Endometrium (tissue), 2 donors: ENCODE results near the gene NDEL1.

Source experiments
- FAIRE-seq: peaks from 2 replicates; lab custom pipeline; 2012; peaks lifted over from hg19 to GRCh38; lab: Jason Lieb, UNC
- donor health status: control.
- donor health status: control.

Gene NDEL1

DNA sequence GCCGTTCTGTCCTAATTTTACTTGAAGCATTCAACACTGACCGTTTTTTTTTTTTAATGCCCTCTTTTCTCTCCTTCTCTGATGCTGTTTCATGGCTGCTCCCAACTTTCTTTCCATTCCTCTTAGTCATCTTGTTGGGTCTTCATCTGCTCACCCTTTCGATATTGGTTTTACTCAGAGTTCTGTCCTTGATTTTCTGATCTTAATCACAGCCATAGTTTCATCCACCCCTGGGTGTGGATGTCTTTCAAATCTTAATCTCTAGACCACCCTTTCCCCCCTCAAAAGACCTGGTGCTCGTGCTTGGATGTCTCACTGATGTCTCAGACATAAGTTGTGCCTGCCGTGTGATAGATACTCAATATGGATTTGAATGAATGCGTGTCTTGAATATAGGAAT lies 22.4 kb downstream of the NDEL1 start:
- FAIRE-seq, result no peak

DNA sequence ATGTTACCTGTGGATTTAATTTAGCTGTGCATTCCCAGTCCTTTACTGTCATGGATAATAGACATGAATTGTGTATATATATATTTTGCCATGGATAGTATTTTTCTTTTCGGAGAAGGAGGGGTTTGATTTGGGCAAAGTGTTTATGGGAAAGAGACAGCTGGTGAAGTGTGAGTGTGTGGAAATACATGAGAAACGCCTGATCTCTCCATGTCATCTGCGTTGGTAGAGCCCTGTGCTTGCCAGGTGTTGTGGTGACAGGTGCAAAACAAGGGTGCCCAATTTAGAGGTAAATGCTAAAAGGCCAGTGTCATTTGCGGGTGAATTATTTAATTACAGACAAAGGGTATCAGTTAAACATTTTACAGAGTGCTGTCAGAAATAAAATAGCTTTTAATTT lies 23.4 kb downstream of the NDEL1 start:
- FAIRE-seq, result no peak

DNA sequence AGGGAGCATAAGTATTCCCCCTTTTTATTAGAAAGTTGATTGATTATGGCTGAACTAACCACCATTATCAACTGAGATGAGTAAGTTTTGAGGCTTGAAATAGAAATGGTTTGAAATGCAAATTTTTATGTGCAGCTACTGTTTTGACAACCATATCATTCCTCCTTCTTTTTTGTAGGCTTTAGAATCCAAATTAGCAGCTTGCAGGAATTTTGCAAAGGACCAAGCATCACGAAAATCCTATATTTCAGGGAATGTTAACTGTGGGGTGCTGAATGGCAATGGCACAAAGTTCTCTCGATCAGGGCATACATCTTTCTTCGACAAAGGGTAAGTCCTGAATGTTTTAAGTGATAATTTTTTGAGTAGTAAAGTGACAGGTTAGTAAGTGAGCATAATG lies 24.1 kb downstream of the NDEL1 start:
- FAIRE-seq, result no peak

DNA sequence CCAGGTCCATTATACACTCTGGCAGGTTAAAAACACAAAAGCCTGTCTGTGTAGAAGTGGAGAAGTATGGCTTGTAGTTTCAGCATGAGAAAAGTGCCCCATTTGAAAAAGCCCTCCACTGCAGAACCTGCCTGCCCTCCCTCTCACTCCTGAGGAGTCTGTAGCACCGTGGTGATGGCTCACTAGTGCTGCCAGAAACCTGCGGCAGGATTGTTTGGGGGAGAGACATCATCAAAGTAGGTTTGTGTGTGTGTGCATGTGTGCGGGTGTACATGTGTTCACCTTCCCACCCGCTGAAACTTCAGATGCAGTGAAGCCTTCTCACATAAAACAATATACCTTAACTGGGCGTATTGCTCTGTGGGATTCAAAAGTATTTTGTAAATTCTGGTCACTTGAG lies 26.9 kb downstream of the NDEL1 start:
- no peak for FAIRE-seq

DNA sequence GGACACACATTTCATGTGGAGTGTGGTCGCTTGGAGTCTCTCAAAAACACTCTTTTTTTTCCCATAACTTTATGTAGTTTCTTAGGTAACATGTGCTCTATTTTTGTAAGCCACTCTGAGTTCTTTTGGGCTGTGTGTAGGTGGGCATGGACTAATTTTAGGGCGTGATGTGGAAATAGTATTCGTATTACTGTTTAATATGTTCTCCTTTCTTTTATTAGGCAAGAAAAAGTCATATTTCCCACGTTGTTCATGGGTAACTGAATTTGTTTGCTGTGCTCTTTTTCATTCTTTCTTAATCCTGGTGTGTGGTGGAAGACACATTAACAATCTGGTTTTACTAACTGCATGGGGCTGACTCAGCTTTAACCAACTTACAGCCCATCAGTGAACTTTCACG lies 27.4 kb downstream of the NDEL1 start:
- no peak for FAIRE-seq

DNA sequence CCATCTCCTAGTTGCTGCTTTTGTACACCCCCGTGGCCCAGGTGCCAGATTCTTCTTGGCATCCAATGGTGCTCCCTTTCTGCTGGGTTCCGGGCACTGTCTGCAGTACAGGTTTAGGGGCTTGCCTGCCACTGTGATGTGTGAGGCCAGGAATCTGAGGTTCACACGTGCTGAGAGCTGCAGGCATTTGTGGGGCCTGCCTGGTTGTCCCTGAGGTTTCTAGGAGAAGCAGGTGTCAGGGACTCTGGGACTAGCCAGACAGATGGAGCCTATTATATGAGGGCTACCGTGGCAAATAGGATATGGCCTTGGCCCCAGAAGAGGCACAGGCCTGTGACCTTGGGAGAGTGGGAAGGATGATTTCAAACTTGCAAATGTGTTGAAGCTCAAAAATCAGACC lies 29.3 kb downstream of the NDEL1 start:
- FAIRE-seq, result no peak

DNA sequence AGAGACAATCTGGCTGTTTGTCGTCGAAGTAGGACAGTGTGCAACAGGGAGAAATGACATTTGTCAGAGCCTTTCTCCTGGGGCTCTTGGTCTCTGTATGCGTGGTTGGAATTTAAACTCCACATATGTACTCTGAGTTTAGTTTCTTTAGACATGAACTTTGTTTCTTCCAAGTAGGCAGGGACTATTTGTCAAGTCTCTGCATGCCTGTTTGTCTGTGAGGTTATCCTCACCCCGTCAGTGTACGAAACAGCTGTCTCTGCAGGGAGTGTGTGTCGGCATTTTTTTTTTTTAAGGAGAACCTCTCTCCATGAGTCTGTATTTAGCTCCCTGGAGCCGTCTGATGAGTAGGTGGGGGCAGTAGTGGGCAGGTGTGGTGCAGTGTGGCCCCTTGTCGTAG lies 29.7 kb downstream of the NDEL1 start:
- FAIRE-seq, result no peak

DNA sequence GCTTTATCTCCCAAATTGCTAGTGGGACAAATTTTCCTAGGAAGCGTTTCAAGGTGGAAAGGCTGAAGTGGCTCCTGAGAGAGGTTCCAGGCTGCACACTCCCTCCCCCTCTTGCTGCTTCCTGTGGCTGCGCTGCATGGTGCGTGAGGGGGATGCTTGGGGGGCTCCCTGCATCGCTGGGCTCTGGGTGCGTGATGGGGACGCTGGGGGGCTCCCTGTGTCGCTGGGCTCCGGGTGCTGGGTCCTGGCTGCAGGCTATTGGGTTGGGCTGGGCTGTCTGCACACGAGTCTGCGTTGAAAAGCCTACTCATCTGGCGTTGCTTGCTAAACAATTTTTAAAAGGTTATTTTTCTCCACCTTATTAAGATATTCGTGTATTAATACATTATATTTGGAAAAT lies 30.1 kb downstream of the NDEL1 start:
- no peak for FAIRE-seq

DNA sequence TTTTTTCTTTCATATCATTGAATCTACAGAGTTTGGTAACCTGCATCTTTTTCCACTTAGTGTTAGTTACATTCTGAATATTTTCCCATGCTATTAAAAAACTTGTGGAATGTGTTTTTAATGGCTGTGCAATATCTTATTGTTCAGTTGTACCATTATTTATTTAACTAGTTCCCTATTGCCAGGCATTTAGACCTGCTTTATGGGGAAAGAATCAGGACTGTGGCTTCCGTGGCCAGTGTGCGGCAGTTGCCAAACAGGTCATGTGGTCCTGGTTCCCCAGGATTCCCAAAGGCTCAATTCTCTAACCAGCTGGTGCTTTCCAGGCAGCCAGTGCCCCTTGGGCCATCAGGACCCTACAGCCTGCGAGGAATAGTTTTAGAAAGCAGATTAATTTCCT lies 30.8 kb downstream of the NDEL1 start:
- no peak for FAIRE-seq

DNA sequence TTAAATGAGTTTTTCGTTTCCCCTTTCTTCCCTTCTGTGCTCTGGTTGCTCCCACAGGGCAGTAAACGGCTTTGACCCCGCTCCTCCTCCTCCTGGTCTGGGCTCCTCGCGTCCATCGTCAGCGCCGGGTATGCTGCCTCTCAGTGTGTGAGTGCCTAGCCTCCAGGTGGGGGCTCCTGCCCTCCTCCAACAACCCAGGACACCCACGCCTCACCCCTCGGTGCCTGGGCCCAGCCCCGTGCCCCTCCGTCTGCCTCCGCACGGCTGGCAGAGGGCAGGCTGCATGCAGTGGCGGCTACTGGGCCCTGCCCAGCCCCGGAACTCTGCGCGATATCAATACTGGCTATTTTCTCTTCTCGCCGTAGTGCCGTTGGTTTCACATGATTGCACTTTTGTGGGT lies 31.2 kb downstream of the NDEL1 start:
- no peak for FAIRE-seq

DNA sequence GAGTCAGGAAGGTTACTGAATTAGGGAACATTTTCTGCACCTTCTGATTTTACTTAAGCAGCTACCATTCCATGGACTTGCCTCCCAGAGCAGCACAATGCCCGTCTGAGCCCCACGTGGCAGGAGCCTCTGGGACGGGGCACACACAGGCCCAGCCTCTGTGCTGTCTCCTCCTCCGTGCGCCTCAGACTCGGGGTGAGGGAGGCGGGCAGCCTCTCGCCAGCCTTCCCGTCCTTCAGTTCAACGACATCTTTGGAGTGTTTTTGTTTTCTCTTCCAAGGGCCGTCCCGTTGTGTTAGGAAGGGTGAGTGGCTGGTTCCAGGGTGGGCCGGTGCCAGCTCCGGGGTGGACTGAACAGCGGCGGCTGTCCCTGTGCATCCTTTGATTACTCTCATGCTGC lies 31.8 kb downstream of the NDEL1 start:
- FAIRE-seq, result no peak

DNA sequence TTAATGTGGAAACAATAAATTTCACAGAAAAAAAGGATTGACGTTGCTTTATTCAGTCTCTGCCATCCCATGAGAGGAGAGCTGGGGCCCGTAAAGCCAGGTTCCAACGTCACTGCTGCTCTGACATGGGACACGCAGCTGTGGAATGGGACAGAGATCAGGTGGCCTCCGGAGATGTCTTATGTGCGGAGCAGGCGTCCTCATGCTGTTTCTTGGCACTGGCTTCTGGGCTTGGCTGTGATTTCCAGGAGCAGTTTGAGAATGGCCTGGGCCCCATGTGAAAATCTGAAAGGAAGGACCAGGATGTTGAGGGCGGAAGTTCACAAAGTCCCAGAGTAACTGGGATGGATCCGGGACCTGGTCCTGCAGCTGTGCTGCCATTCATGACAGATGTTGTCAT lies 32.4 kb downstream of the NDEL1 start:
- FAIRE-seq, result no peak

DNA sequence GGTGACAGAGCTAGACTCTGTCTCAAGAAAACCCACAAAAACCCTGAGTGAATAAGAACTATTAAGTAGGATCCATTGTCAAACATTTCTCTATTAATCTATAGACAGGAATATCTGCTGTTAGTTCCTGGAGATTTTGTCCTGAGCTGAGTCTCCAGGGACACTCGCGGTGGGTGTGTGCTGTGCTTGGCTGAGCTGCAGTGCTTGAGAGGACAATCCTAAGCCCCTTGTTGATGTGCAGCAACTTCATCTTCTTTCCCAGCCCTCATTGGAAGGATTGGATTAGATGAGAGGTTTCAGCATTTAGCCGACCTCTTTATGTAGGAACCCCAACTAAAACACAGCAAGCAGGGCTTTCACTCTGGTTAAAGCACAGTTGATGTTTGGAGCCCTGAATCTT lies 33.3 kb downstream of the NDEL1 start:
- no peak for FAIRE-seq

DNA sequence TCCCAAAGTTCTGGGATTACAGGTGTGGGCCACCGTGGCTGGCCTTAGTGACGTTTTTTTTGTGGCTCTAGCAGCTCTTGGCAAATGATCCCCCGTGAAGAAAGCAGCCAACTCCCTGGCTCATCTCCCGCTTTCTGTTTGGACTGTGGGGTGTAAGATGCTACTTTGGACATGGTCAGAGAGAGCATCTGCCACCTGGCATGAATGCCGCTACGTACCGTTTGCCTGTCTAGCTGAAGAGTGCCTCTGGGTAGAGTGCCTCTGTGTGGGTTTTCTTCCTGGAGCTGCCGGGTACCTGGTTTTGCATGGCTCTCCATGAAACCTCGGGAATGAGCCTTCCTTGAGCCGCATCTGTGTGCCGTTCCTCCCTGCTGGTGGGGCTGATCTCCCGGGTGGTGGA lies 34.3 kb downstream of the NDEL1 start:
- FAIRE-seq, result no peak

DNA sequence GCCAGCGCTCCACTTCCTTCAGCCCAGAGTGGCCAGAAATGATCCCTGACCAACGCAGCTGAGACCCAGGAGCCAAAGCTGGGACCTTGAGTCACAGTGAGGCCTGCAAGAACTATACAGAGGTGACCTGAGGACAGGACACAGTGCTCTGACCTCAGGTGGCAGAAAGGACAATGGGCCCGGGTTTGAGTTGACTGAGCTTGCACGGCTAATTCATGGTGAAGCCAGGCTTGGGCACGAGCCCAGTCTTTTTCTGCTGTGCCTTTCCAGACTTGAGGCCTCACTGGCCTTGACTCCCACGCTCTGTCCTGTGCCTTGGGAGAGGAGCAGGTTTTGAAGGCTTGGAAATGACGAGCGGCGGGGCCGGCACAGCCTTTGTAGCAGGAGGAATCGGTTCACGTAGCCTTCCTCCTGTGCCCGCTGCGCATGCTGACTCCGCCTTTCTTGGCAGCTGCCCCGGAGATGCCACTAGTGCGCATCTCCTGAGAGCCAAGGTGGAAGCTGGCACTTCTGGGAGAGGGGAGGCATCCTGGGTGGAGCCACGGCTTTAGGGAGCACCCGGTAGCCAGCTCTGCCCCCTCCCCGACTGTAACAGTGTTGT lies 34.9 kb downstream of the NDEL1 start:
- FAIRE-seq, result no peak

DNA sequence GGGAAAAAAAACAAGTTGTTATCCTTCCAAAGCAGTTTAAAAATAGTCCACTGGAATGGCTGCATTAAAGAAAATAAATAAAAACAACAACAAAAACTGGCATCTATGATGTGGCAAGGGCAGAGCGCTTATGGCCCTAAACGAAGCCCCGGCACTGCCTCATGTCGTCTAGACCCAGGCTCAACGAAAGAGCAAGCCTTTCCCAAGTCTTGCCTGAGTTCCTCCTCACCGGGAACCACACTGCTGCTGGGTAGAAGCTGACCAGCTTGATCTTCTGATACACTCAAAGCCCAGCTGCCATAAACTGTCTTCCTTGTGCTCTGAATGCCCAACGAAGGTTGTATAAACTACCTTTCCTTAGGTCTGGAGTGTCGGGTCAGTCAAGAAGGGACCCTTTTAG lies 37.0 kb downstream of the NDEL1 start:
- FAIRE-seq, result no peak

DNA sequence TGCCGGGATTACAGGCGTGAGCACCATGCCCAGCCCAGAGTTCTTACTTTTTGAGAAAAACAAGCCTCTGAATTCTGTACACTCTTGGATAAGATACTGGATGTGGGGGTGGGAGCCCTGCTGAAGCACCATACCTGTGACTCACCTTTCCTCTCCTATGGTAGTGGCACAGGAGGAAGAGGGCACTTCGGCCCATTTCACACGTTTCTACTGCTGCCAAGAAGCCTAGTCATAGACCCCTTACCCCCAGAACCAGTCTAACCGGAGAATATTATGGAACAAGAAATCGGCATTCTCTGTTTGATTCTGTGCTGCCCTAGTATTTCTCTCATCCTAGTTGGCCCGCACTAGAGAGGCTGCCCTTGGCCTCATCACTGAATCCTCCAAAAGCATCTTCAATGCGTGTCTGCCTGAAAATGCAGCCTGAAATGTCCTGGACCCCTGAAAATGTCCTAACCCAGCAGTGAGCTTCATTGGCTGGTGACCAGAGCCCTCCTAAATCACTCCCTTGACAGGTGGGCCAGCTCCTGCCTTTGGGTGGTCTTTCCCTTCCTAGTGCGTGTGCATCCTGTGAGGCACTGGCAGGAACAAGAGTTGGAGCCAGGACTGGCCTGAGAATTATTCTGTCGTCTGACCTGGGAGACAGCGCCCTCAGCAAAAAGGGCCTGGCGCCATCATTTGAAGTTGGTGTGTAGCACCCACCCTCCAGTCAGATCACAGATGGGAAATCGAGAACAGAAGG lies 37.9 kb downstream of the NDEL1 start:
- FAIRE-seq, result no peak

DNA sequence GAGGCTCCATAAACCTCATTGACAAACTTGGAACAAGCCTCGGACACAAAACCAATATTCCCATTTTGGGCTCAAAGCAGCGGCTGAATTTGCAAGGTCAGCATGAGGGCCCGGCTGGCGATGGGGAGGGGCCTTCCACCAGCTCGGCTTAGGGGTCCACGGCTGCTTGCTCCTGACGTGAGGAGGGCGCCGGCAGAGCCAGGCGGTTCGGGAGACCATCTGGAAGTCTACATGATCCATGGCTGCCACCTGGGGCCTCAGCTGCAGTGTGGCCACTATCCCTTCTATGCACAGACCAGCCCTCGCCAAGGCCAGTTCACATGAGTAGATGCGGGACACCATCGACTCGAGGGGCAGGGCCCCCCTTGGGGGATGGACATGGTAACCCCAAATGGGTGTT lies 39.1 kb downstream of the NDEL1 start:
- no peak for FAIRE-seq

DNA sequence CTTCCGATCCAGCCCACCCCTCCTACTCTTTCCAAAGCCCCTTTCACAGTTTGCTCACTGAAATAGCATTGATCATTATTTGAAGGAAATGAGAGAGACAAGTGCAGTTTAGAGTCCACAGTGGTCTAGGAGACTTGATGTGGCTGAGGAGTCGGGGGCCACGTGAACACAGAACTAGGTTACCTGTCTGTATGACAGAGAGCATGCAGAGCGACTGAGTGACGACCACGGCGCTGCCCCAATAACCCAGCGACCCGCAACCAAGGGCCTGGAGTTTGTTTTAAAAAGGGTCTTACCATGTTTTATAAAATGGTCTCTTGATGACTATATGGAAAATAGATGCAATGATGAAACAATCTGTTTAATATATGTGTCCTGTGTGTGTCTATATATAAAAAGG lies 39.5 kb downstream of the NDEL1 start:
- FAIRE-seq, result no peak

DNA sequence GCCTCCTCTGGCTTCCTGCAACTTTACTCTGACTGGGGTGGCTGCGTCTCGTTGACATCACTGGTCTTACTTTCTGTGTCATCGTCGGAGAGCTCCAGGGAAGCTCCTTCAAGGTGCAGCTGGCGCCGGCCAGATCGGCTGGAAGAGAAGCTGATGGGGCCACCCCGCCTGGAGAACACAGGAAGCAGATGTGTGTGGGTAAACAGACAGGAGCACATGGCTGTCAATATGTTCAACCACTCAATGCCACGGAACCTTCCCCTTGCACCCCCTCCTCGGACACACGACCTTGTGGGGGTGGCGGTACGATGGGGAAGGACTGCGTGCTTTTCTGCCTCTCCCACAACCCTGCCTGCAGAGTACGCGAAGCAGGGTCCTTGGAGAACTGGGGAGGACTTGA lies 40.1 kb downstream of the NDEL1 start:
- no peak for FAIRE-seq

DNA sequence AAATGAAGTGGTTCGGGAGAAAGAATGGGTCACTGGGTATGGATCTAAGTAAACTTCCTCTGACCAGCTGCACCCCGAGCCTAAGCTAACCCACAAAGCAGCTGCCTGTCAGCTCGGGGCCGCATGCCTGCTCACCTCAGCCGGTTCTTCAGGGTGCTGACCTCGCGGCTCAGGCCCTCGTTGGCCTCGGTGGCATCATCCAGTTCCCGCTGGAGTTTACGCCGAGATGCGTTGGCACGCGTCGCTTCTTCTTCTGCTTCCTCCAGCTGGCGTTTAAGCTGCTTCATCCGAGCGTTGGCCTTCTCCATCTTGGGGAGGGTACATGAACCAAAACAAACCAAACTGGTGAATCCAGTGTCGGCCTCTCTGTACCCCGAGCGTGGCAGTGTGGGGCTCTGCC lies 41.1 kb downstream of the NDEL1 start:
- FAIRE-seq, result no peak

DNA sequence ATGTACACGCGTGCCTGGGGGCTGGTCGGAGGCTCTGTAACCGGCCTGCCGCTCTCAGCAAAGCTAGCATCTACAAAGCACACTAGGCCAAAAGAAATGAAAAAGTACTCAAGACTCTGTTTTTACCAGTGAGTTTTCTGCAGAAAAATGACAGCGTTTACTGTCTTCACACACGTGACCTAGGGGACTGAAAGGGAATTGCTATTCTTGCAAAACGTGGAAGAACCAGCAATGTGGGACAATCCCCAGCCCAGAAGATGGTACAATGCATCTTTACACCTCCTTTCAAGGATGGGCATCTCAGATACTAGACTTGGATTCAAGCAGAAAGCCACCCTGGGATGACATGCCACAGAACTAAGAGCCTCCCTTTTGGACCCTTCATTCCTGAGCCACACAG lies 41.5 kb downstream of the NDEL1 start:
- FAIRE-seq, result no peak

DNA sequence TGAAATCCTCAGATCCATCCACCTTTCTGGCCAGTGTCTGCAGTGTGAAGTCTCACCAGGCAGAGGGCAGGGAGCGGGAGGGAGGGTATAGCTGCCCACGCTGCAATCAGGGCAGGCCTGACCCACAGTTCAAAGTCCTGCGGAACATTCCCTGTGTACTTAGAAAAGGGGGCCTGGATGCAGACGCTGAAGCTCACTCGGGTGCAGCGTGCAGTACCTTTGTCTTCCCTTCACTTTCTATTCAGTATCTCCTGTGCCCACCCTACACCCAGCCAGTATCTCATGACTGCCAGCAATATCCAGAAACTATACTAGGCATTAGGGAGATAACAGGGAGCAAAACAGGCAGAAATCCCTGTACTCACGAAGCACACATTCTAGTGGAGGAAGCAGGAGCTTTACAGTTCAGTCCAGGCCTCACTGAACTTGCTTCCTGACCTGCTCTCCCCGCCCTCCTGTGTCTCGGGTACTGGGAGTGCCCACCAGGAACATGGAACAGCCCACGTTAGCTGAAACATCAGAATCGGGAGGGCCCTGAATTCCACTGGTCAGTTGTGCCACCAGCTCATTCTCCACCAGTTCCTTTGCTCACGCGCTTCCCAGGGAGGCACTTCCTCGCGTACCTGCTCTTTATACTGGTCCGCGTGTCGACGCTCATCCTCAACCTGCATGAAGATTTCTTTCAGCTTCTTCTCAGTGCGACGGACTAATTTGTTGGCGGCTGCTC lies 42.2 kb downstream of the NDEL1 start:
- FAIRE-seq, result no peak

DNA sequence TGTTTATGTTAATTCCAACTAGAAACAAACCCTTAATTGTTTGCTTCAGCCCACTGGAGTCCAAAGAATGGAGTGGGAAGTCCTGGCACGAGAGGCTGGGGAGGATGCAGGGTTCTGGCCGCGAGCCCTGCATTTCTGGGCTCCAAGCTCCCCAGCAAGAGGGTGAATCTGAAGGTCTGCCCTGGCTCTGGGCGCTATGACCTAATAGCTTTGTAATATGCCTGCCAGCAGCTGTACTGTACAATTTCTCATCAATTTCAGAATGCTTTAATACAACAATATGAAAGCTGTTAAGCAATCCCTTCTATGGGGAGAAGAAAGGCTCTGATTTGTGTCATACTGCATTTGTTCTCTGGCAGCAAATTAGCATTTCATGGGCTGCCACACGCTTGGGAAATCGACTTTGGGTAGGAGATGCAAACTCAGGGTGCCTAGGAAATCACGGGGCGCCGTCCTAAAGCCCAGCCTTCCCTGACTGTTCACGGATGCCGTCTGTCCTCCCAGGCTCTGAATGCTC lies 43.8 kb downstream of the NDEL1 start:
- FAIRE-seq, result no peak
